ENCODE data around the gene OR10A4. TPM values are rescaled to one million over a fixed set of nuclear protein-coding genes. Genes with fewer than 3 reads are reported as not detected.

OR10A4 gene
- not detected in 2 replicates for total RNA-seq
- long read RNA-seq: 0 reads

- no peaks in the 10 kb centered on the region for H3K4me1 Mint-ChIP-seq
- DNase-seq (ENCODE audit: low read depth, low spot score): no peak
- peaks cover 5% of the 10 kb centered on the region for H3K9me3 Mint-ChIP-seq
- no peaks in the 10 kb centered on the region for H3K36me3 Mint-ChIP-seq (ENCODE audit: low read depth)
- no peak for TF ChIP-seq CTCF (conservative IDR thresholded peaks at IDR 0.05)
- no peak within 1 kb of the TSS for H3K27ac Mint-ChIP-seq (ENCODE audit: unreplicated experiment)
- H3K4me3 Mint-ChIP-seq: no peak within 1 kb of the TSS
- no peaks in the 10 kb centered on the region for H3K27me3 Mint-ChIP-seq (ENCODE audit: low read depth)
Observed at GRCh38 chr11:6876325-6876724, at the start of gene OR10A4. Gene OR10A4 (plus strand): TSS chr11:6876625. CDS start chr11:6876648, 23 bp downstream.

- H3K4me3 Mint-ChIP-seq: no peak overlapping the region
- no peaks in the 10 kb centered on the region for H3K9me3 Mint-ChIP-seq
- H3K27ac Mint-ChIP-seq (ENCODE audit: unreplicated experiment): no peak overlapping the region
- no peaks in the 10 kb centered on the region for H3K27me3 Mint-ChIP-seq (ENCODE audit: low read depth)
- no peak for DNase-seq (ENCODE audit: low read depth, low spot score)
- H3K36me3 Mint-ChIP-seq (ENCODE audit: low read depth): no peaks in the 10 kb centered on the region
- no peaks in the 10 kb centered on the region for H3K4me1 Mint-ChIP-seq
- no peak for TF ChIP-seq CTCF (conservative IDR thresholded peaks at IDR 0.05)
Observed at GRCh38 chr11:6828103-6828502, 48.3 kb upstream of the OR10A4 start.

GRCh38 chr11:6833356-6833755 is 43.1 kb upstream of the OR10A4 start:
- H3K27me3 Mint-ChIP-seq (ENCODE audit: low read depth): no peaks in the 10 kb centered on the region
- H3K4me1 Mint-ChIP-seq: no peaks in the 10 kb centered on the region
- TF ChIP-seq CTCF (conservative IDR thresholded peaks at IDR 0.05): no peak
- no peak overlapping the region for H3K27ac Mint-ChIP-seq (ENCODE audit: unreplicated experiment)
- H3K9me3 Mint-ChIP-seq: no peaks in the 10 kb centered on the region
- DNase-seq (ENCODE audit: low read depth, low spot score): no peak
- H3K4me3 Mint-ChIP-seq: no peak overlapping the region
- no peaks in the 10 kb centered on the region for H3K36me3 Mint-ChIP-seq (ENCODE audit: low read depth)

GRCh38 chr11:6834021-6834420 is 42.4 kb upstream of the OR10A4 start:
- H3K27me3 Mint-ChIP-seq (ENCODE audit: low read depth): no peaks in the 10 kb centered on the region
- H3K36me3 Mint-ChIP-seq (ENCODE audit: low read depth): no peaks in the 10 kb centered on the region
- TF ChIP-seq CTCF (conservative IDR thresholded peaks at IDR 0.05): no peak
- no peak for DNase-seq (ENCODE audit: low read depth, low spot score)
- no peaks in the 10 kb centered on the region for H3K9me3 Mint-ChIP-seq
- H3K27ac Mint-ChIP-seq (ENCODE audit: unreplicated experiment): no peak overlapping the region
- H3K4me3 Mint-ChIP-seq: no peak overlapping the region
- H3K4me1 Mint-ChIP-seq: no peaks in the 10 kb centered on the region

GRCh38 chr11:6841694-6842093 is 34.7 kb upstream of the OR10A4 start:
- H3K4me3 Mint-ChIP-seq: no peak overlapping the region
- no peaks in the 10 kb centered on the region for H3K27me3 Mint-ChIP-seq (ENCODE audit: low read depth)
- H3K4me1 Mint-ChIP-seq: peaks cover 13% of the 10 kb centered on the region
- H3K27ac Mint-ChIP-seq (ENCODE audit: unreplicated experiment): no peak overlapping the region
- H3K36me3 Mint-ChIP-seq (ENCODE audit: low read depth): peaks cover 6% of the 10 kb centered on the region
- TF ChIP-seq CTCF (conservative IDR thresholded peaks at IDR 0.05): no peak
- no peak for DNase-seq (ENCODE audit: low read depth, low spot score)
- H3K9me3 Mint-ChIP-seq: peaks cover 14% of the 10 kb centered on the region

GRCh38 chr11:6843670-6844069 is 32.8 kb upstream of the OR10A4 start:
- no peak for TF ChIP-seq CTCF (conservative IDR thresholded peaks at IDR 0.05)
- H3K4me3 Mint-ChIP-seq: no peak overlapping the region
- no peak for DNase-seq (ENCODE audit: low read depth, low spot score)
- no peaks in the 10 kb centered on the region for H3K27me3 Mint-ChIP-seq (ENCODE audit: low read depth)
- H3K27ac Mint-ChIP-seq (ENCODE audit: unreplicated experiment): peak overlapping the region; percentile 75
- peaks cover 14% of the 10 kb centered on the region for H3K9me3 Mint-ChIP-seq
- peaks cover 6% of the 10 kb centered on the region for H3K36me3 Mint-ChIP-seq (ENCODE audit: low read depth)
- peaks cover 13% of the 10 kb centered on the region for H3K4me1 Mint-ChIP-seq

Data from neural crest cell (in vitro differentiated cells).